ENCODE results near the gene S100Z.

Gene S100Z

DNA sequence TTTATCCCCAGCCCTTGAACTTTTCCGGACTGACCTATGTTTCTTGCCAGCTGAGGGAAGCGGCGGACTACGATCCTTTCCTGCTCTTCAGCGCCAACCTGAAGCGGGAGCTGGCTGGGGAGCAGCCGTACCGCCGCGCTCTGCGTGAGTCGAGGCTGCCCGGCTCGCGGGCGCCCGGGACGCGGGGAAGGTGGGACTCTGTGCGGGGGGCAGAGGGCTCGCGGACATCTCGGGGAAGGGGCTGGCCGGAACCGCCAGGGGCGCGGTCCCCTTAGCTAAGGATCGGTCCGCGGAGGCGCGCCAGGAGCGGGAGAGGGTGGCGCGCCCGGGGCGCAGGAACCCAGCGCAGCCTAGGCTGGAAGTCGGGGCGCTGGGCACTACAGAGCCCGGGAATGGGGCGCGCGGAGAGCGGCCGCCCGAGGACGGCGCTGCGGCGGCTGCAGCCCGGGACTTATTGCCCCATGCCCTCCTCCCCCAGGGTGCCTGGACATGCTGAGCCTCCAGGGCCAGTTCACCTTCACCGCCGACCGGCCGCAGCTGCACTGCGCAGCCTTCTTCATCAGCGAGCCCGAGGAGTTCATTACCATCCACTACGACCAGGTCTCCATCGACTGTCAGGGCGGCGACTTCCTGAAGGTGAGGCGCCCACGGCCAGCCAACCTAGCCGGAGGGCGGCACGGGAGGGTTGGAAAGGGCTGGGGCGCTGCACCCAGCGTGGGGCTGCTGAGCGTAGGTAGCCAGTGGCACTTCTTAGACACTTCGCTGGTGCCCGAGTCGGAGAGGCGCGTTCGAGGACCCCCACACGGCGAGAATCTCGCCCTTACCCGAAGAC, 104.0 kb downstream of the S100Z start:
- no peak for DNase-seq (ENCODE audit: low read depth)

DNA sequence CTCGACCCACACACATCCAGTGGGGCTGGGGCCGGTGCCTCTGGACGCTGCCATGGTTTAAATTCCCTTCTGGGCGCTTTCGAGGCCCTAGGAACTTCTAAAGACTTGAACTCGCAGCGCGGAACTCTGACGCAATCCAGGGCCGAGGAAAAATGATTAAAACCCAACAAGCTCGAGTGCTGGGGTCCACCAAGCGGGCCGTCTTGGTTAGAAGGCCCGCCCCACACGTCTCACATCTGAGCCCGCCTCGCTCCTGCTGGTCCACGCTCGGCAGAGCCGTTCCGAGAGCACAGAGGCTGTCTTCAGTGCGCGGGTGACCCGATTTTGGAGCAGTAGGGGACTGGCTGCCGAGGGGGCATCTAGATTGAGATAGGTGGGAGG, 104.6 kb downstream of the S100Z start:
- DNase-seq (ENCODE audit: low read depth) = no peak

DNA sequence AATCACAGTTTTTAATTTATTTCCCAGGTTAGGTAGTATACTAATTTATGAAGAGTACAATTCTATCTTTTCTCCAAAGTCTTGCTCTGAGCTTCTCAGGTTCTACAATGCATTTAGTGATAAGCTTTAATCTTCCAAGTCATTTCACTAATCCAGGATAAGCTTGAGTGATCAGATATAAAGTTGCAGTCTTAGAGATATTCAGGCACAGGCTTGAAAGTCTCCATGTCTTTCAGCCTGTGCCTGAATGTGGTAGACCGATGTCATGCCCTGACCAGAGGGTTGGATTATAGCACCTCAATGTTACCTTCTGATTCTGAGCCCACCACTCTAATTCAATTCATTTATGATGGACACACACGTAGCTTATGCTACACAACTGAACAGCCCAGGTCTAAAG, 106.2 kb downstream of the S100Z start:
- DNase-seq (ENCODE audit: low read depth) = no peak

DNA sequence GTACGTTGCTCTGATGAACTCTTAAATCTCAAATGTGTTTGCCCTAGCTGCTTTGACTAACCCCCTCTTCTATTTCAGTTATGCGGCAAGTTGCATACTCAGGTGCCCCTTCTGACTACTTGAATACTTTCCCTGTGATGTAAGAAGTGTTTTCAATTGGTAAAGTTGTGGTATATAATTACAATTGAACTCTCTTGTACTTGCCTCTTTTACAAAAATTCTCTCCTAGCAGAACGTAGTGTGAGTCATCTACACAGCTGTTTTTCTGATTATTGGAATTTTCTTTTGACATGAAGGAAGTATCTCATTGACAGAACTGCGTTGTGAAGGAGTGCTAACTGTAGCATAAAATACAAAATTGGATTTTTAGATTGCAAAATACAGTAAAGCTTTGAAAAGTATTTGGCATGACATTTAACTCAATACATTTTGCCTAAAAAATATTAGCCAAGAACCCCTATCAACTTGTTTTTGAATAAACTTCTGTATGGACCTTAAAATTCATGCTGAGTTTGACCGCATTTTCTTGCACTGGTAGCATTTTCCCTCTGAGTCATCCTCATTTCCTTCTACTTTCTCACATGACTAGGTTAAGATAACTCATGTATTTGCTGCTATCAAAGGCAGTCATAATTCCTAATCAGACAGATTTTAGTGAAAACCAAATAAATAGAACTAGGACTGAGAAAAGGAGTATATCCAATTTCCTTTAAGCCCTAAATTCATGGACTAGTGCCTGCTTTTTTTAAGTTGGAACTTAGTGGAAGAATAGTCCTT, 109.4 kb downstream of the S100Z start:
- no peak for DNase-seq (ENCODE audit: low read depth)

DNA sequence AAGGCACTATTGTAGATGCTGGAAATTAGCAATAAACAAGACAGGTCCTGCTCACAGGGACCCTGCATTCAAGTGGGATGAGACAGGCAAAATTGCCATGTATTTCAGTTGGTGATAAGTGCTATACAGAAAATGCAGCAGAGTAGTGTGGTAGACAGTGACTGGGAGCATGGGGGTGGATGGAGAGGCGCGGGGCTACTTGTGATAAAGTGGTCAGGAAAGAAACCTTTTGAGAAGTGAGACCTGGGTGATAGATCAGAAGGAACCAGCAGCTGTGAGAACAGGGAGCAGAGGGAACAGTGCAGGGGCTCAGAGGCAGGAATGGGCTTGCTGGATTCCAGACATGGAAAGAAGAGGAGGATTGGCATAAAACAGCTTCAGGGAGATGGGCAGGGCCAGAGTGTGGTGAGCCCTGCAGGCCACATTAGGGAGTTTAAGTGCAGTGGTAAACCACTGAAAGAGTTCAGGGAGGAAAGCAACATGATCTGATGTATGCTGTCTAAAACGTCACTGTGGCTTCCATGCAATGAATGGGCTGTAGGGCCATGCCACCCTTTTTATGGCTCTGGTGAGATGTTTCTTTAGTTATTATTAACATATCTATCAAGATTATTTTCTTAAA, 110.3 kb downstream of the S100Z start:
- no peak for DNase-seq (ENCODE audit: low read depth)

DNA sequence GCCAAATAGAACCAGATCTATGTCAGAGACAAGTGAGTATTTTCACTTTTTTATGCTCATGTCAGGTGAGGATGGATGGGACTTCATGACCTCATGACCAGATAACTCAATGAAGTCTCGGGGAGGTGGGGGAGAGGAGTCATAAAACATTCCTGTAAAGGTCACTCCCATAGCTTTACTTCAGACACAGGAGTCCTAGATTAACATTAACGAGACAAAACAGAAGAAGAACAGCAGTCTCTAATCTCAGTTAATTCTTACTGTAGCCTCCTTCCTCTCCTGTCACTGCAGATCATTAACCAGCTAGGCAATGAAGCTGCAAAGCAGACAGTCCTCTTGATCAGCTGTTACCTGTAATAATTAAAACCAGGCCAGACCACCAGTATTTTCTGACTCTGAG, 114.2 kb downstream of the S100Z start:
- DNase-seq (ENCODE audit: low read depth) = no peak

Data from stimulated activated CD8-positive, alpha-beta memory T cell treated with anti-CD3 and anti-CD28 coated beads, Interleukin-12 subunit alpha, Interleukin-12 subunit beta, amount 100 ng/mL, for 1 hour (primary cell).